NCI-H446 treated with DMSO at 0.1 percent for 48 hours (cell line): ENCODE measurements around the gene OAT.
"Not testable (repeated sequence)": the region's sequence is repeated elsewhere in the genome, so short reads cannot be mapped to it uniquely, and the experiment has no call there.

Experiments used
- DNase-seq: peaks from one replicate; lab custom pipeline; 2025; lab: John Stamatoyannopoulos, UW

OAT gene

GRCh38 chr10:124378881-124379471 lies 39.7 kb downstream of the OAT start:
- DNase-seq = no peak

GRCh38 chr10:124378271-124378670 lies 40.5 kb downstream of the OAT start:
- DNase-seq = no peak

- no peak for DNase-seq
Observed at GRCh38 chr10:124377101-124377500, 41.6 kb downstream of the OAT start.

GRCh38 chr10:124376411-124376810 lies 42.3 kb downstream of the OAT start:
- no peak for DNase-seq

DNA sequence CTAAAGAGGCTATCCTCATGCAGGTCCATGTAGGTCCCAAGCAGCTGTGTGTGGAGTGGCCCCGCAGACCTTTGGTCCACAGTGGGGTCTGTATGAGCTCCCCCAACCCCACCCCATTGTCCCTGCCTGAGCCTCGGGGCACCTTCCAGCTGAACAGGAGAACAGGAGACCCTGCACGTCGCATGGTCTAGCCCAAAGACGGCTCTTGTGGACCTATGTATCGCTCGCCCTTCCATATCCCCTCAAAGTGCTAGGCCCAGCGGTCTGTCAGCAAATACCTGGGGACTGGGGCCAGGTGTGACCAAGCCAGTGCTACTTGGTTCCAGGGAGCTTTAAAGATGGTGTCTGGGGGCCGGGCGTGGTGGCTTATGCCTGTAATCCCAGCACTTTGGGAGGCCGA lies 43.0 kb downstream of the OAT start:
- DNase-seq = no peak

DNA sequence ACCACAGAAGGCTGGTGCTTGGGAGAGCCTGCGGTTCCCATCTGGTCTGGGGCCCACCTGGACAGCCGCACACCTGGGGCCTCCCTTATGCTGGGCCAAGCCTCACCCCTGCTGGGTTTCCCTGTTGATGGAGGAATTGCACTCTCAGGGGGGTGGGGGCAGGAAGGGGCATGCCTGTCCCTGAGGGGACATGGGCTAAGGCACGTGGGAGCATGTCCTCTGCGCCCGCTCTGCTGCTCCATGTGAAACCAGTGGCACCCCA lies 43.4 kb downstream of the OAT start:
- no peak for DNase-seq

- DNase-seq = no peak
Observed at GRCh38 chr10:124374535-124375352, 44.0 kb downstream of the OAT start.

- no peak for DNase-seq
Observed at GRCh38 chr10:124372899-124373298, 45.8 kb downstream of the OAT start.

DNA sequence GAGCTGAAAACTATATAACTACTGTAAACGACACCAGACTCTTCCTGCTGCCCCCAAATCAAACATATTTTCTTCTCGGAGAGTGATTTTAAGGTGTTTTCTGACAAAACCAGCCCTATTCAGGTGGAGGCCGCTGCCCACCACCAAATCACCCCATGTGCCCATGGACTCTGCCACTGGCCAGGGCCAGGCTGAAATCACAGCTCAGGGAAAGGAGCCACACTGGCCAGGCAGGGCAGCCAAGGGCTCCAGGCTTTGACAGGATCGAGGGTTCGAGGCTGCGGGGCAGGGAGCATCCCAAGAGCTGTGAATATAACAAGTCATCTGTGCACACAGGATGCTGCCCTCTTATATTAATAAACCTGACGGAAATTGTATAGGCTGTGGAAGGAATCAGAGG lies 48.3 kb downstream of the OAT start:
- no peak for DNase-seq

GRCh38 chr10:124369986-124370385 lies 48.7 kb downstream of the OAT start:
- DNase-seq = no peak

GRCh38 chr10:124369533-124369932 lies 49.2 kb downstream of the OAT start:
- not testable (repeated sequence) for DNase-seq

- no peak for DNase-seq
Observed at GRCh38 chr10:124369066-124369465, 49.7 kb downstream of the OAT start.

GRCh38 chr10:124367936-124368335 lies 50.8 kb downstream of the OAT start:
- DNase-seq = no peak

DNA sequence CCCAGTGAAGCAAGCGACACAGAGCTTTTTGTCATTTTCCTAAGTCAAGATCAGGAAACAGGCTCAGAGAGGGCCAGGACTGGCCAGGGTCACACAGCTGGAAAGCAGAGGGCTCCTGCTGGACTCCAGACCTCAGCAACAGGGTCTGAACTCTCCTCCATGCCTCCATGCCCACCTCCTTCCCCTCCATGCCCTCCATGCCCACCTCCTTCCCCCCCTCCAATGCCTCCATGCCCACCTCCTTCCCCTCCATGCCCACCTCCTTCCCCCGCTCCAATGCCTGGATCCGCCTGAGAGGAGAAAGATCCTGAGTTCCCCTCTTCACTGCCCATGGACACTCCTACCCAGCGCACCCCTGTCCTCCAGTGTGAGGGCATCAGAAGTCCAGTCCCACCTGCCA lies 51.3 kb downstream of the OAT start:
- no peak for DNase-seq

DNA sequence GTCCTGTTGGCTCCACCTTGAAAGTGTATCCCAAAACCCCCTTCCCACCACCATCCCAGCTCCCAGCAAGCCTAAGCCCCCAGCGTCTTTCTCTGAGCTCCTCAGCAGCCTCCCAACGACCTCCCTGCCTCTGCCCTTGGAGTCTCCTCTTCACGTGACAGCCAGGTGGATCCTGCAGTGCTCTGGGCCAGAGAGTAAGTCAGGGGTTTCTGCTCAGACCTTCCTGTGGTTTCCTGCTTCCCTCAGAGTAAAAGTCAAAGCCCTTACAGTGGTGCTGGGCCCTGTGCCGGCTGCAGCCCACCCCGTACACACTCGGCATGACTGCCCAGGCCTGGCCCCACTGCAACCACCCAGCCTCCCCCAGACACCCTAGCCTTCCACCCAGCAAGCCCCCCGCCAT lies 51.9 kb downstream of the OAT start:
- no peak for DNase-seq

DNA sequence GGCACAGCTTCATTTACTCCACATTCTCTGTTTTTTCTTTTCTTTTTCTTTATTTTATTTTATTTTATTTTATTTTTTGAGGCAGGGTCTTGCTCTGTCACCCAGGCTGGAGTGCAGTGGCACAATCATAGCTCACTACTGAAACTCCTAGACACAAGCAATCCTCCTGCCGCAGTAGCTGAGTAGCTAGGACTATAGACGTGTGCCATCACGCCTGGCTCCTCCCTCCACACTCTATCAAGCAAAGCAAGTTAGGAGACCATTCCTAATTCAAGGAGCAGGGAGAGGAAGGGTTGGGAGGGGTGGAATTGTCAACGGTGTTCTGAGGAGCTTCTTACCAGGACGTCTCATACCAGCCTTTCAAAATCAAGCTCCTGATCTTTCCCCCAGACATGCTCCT lies 52.4 kb downstream of the OAT start:
- no peak for DNase-seq

GRCh38 chr10:124364674-124365073 lies 54.0 kb downstream of the OAT start:
- DNase-seq = no peak

- DNase-seq = no peak
Observed at GRCh38 chr10:124362568-124362967, 56.2 kb downstream of the OAT start.

GRCh38 chr10:124359336-124359832 lies 59.3 kb downstream of the OAT start:
- no peak for DNase-seq

- no peak for DNase-seq
Observed at GRCh38 chr10:124357561-124357885, 61.2 kb downstream of the OAT start.

- DNase-seq = peak; percentile 45
Observed at GRCh38 chr10:124356701-124357560, 61.8 kb downstream of the OAT start.

GRCh38 chr10:124354411-124355382 lies 64.0 kb downstream of the OAT start:
- no peak for DNase-seq
